OCI-LY3 (cell line): ENCODE results near the gene COPG1.
"Not testable (repeated sequence)": the region's sequence is repeated elsewhere in the genome, so short reads cannot be mapped to it uniquely, and the experiment has no call there.

ENCODE experiments used
- H2AFZ ChIP-seq: fragments of 200-600, 300-600 bp; shearing (Covaris generic); 2 replicates; pipeline ENCODE4 v1.6.0; 2014; ENCODE audit warnings: antibody characterized with exemption, low read depth, low read length
- H3K27ac ChIP-seq: fragments of 200-600, 300-600 bp; sonication (generic); 2 replicates; pipeline ENCODE4 v1.5.1; 2014; ENCODE audit warnings: mild to moderate bottlenecking, low read length, moderate library complexity, mixed read lengths
- H3K27me3 ChIP-seq: fragments of 200-600, 300-600 bp; sonication (generic); 2 replicates; pipeline ENCODE4 v1.6.1; 2014; ENCODE audit warnings: low read depth, low read length, mixed read lengths
- H3K36me3 ChIP-seq: fragments of 200-600, 300-600 bp; sonication (generic); replicated peaks from 2 replicates; pipeline ENCODE3; 2014; ENCODE audit warnings: low read depth, low read length, mixed read lengths
- H3K4me1 ChIP-seq: fragments of 300-600, 200-600 bp; sonication (generic); 2 replicates; pipeline ENCODE4 v1.6.1; 2014; ENCODE audit warnings: low read length, mixed read lengths
- H3K4me2 ChIP-seq: fragments of 200-600, 300-600 bp; sonication (generic); 2 replicates; pipeline ENCODE4 v1.6.1; 2014; ENCODE audit warnings: low read length, mixed read lengths
- H3K4me3 ChIP-seq: fragments of 300-600, 200-600 bp; sonication (generic); 2 replicates; pipeline ENCODE4 v1.5.1; 2014; ENCODE audit warnings: antibody characterized with exemption, mild to moderate bottlenecking, low read length, moderate library complexity
- H3K79me2 ChIP-seq: fragments of 300-600, 200-600 bp; shearing (Covaris generic); 2 replicates; pipeline ENCODE4 v1.6.1; 2014; ENCODE audit warnings: mild to moderate bottlenecking, low read length, mixed read lengths
- H3K9ac ChIP-seq: fragments of 300-600, 200-600 bp; shearing (Covaris generic); 2 replicates; pipeline ENCODE4 v1.6.0; 2014; ENCODE audit warnings: mild to moderate bottlenecking, low read length, moderate library complexity
- H3K9me3 ChIP-seq: fragments of 200-600, 300-600 bp; shearing (Covaris generic); 2 replicates; pipeline ENCODE4 v1.6.1; 2014; ENCODE audit warnings: low read length, mixed read lengths; ENCODE audit not compliant: insufficient read depth
- H4K20me1 ChIP-seq: fragments of 200-600, 300-600 bp; sonication (generic); 2 replicates; pipeline ENCODE4 v1.6.1; 2016; ENCODE audit warnings: low read length, mixed read lengths; ENCODE audit not compliant: insufficient read depth
- CTCF ChIP-seq: fragments of 200-600, 300-600 bp; sonication (generic); IDR thresholded peaks from 2 replicates; pipeline ENCODE4 v1.5.1; 2014; ENCODE audit warnings: antibody characterized with exemption, low read length, low read depth
- EZH2phosphoT487 ChIP-seq: fragments of 200-600 bp; shearing (Covaris generic); IDR thresholded peaks from 2 replicates; pipeline ENCODE4 v1.6.1; 2018; ENCODE audit warnings: antibody characterized with exemption, mixed run types, low read depth

The COPG1 gene

GRCh38 chr3:129211345-129211744 lies 38.1 kb upstream of the COPG1 start:
- no peak overlapping the region for H3K9ac ChIP-seq
- no peak overlapping the region for H2AFZ ChIP-seq
- H3K27ac ChIP-seq, result no peak overlapping the region
- no peaks in the 10 kb centered on the region for H3K27me3 ChIP-seq
- H3K4me2 ChIP-seq, result no peak overlapping the region
- H3K36me3 ChIP-seq, result no peaks in the 10 kb centered on the region
- no peaks in the 10 kb centered on the region for H3K9me3 ChIP-seq
- TF ChIP-seq CTCF (no peak), EZH2phosphoT487 (no peak)
- H3K4me3 ChIP-seq, result no peak overlapping the region
- no peaks in the 10 kb centered on the region for H4K20me1 ChIP-seq
- peaks cover 9% of the 10 kb centered on the region; the same call in 1 of the 2 replicates for H3K4me1 ChIP-seq
- H3K79me2 ChIP-seq, result no peaks in the 10 kb centered on the region

GRCh38 chr3:129211772-129212171 lies 37.6 kb upstream of the COPG1 start:
- Histone ChIP-seq H3K79me2 (no peaks in the 10 kb centered on the region), H3K9ac (no peak overlapping the region), H3K36me3 (no peaks in the 10 kb centered on the region), H3K4me3 (no peak overlapping the region), H3K27me3 (no peaks in the 10 kb centered on the region), H3K4me2 (no peak overlapping the region), H4K20me1 (no peaks in the 10 kb centered on the region), H3K9me3 (no peaks in the 10 kb centered on the region), H3K27ac (no peak overlapping the region), H3K4me1 (peaks cover 7% of the 10 kb centered on the region; the same call in 1 of the 2 replicates), H2AFZ (no peak overlapping the region; the same call in 1 of the 2 replicates)
- TF ChIP-seq CTCF (no peak), EZH2phosphoT487 (no peak)

- H3K27me3 ChIP-seq, result no peaks in the 10 kb centered on the region
- H3K9me3 ChIP-seq, result no peaks in the 10 kb centered on the region
- no peaks in the 10 kb centered on the region for H3K36me3 ChIP-seq
- H4K20me1 ChIP-seq, result no peaks in the 10 kb centered on the region
- H3K79me2 ChIP-seq, result no peaks in the 10 kb centered on the region
- H3K9ac ChIP-seq, result no peak overlapping the region
- no peaks in the 10 kb centered on the region for H3K4me1 ChIP-seq
- H3K27ac ChIP-seq, result no peak overlapping the region
- H2AFZ ChIP-seq, result no peak overlapping the region
- no peak for TF ChIP-seq EZH2phosphoT487
- no peak for TF ChIP-seq CTCF
- H3K4me3 ChIP-seq, result no peak overlapping the region
- no peak overlapping the region for H3K4me2 ChIP-seq
Observed at GRCh38 chr3:129213238-129213637, 36.2 kb upstream of the COPG1 start.

- no peaks in the 10 kb centered on the region for H3K79me2 ChIP-seq
- H3K4me2 ChIP-seq, result no peak overlapping the region
- no peaks in the 10 kb centered on the region for H3K9me3 ChIP-seq
- H2AFZ ChIP-seq, result no peak overlapping the region
- H3K36me3 ChIP-seq, result no peaks in the 10 kb centered on the region
- no peak overlapping the region for H3K27ac ChIP-seq
- no peaks in the 10 kb centered on the region for H3K27me3 ChIP-seq
- no peak overlapping the region for H3K9ac ChIP-seq
- TF ChIP-seq CTCF (no peak), EZH2phosphoT487 (no peak)
- H3K4me3 ChIP-seq, result no peak overlapping the region
- H3K4me1 ChIP-seq, result no peaks in the 10 kb centered on the region
- no peaks in the 10 kb centered on the region for H4K20me1 ChIP-seq
Observed at GRCh38 chr3:129218742-129219141, 30.7 kb upstream of the COPG1 start.

- not testable (repeated sequence) for H3K79me2 ChIP-seq, H3K27me3 ChIP-seq, H4K20me1 ChIP-seq, H3K36me3 ChIP-seq, H3K9ac ChIP-seq, H3K4me3 ChIP-seq, H3K27ac ChIP-seq, H3K9me3 ChIP-seq
- Histone ChIP-seq H3K4me2 (peak overlapping the region; percentile 57), H2AFZ (peak overlapping the region; percentile 86; the same call in 1 of the 2 replicates), H3K4me1 (peaks cover 10% of the 10 kb centered on the region)
Observed at GRCh38 chr3:129224387-129224786, 25.0 kb upstream of the COPG1 start.
